H7 (cell line): ENCODE measurements around the gene RNF130. TPM values are rescaled to one million over a fixed set of nuclear protein-coding genes. Genes with fewer than 3 reads are reported as not detected.

Experiments
- DNase-seq: peaks from one replicate; pipeline ENCODE4 v3.0.0; 2012
- H3K27me3 ChIP-seq: 2 replicates; pipeline ENCODE4 v1.6.0; 2011; ENCODE audit warnings: mild to moderate bottlenecking, low read length; ENCODE audit not compliant: control insufficient read depth, insufficient read depth
- H3K36me3 ChIP-seq: replicated peaks from 2 replicates; pipeline ENCODE4 v1.5.1; 2011; ENCODE audit warnings: low read length; ENCODE audit not compliant: control insufficient read depth, insufficient read depth
- H3K4me3 ChIP-seq: 2 replicates; pipeline ENCODE4 v1.5.1; 2011; ENCODE audit warnings: low read depth, mild to moderate bottlenecking, control low read depth, low read length, moderate library complexity; ENCODE audit not compliant: insufficient read depth
- total RNA-seq: library from RNA; depleted of rRNA; stranded (reverse); fragments of >200 nt; shearing (Covaris generic); gene quantifications from 2 replicates; pipeline ENCODE4 v1.2.3, GENCODE V29; 2014

The RNF130 gene
- total RNA-seq, 1 experiment from 2014 or later = 123 TPM

DNA sequence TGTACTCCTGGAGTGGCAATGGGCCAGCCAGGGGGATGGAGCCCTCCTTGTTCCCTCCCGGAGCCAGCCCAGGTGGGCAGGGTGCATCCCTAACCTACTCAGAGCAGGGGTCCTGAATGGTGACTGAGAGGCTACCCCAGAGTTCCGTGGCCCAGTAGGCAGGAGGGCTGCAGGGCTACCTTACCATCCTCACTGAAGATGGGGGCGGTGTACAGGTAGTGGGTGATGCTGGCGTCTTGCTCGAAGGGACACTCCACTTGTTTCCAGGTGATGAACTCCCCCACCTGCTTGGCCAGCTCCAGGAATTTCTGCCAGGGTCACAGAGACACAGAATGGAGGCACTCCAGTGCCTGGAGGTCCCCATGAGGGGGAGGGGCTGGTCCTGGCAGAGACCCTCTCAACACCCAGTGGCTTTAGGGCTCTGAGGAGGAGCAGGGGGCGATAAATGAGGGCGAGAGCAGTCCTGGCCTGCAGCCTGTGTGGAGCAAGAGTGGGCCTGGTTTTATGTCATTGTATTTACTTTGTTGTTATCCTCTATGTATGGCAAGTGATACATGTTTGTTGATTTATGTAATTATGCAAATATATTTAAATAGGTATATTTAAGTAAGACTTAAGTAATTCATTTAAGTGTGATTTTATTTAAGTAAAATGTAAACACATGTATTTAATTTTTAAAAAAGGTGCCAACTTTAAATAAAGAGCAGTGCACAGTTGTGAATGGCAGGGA, 39.9 kb upstream of the RNF130 start:
- no peak overlapping the region for H3K4me3 ChIP-seq
- DNase-seq = peak; percentile 52
- no peaks in the 10 kb centered on the region for H3K27me3 ChIP-seq
- no peaks in the 10 kb centered on the region for H3K36me3 ChIP-seq

DNA sequence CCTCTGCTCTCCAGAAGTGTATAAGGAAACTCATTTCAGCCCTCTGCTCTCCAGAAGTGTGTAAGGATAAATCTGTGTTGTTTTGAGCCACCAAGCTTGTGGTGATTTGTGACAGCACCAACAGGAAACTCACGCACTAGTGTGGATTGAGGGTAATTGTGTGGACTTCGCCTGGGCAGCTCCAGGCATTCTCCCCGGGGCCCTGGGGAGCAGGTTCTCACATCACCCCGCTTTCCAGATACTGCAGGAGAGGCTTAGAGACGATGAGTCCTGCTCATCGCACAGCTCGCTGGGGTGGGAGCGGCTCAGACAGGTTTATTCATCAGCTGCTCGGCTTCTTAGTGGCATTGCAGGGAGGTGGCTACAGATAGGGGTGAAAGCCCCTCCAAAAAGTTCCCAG, 38.4 kb upstream of the RNF130 start:
- no peak for DNase-seq
- Histone ChIP-seq H3K36me3 (no peaks in the 10 kb centered on the region), H3K4me3 (no peak overlapping the region), H3K27me3 (no peaks in the 10 kb centered on the region)

DNA sequence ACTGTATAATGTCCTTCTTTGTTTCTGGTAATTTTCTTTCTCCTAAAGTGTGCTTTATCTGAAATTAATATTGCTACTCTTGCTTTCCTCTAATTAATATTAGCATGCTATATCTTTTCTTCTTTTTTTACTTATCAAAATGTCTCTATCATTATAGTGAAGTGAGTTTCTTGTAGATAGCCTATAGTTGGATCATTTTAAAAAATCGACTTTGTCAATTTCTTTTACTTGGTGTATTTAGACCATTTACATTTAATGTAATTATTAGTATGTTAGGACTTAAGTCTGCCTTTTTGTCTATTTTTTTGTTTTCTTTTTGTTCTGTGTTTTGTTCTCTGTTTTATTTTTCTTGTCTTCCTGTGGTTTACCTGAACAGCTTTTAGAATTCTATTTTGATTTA, 35.4 kb upstream of the RNF130 start:
- H3K27me3 ChIP-seq = no peaks in the 10 kb centered on the region
- DNase-seq = no peak
- no peaks in the 10 kb centered on the region for H3K36me3 ChIP-seq
- no peak overlapping the region for H3K4me3 ChIP-seq

DNA sequence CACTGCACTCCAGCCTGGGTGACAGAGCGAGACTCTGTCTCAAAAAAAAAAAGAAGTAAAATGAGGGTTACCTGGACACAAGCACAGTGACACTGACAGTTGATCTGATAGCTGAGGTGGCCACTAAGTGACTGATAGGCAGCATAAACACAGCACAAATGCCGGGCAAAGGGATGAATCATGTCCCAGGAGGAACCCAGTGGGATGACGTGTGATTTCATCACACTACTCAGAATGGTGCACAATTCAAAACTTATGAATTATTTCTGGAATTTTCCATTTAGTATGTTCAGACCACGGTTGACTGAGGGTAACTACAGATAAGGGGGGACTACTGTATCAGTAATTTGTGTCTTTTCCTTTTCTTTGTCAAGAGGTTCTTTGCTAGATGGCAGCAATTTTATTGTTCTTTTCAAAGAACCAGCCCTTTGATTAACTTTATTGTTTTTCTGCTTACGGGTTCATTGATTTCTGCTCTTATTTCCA, 34.3 kb upstream of the RNF130 start:
- H3K36me3 ChIP-seq = no peaks in the 10 kb centered on the region

DNA sequence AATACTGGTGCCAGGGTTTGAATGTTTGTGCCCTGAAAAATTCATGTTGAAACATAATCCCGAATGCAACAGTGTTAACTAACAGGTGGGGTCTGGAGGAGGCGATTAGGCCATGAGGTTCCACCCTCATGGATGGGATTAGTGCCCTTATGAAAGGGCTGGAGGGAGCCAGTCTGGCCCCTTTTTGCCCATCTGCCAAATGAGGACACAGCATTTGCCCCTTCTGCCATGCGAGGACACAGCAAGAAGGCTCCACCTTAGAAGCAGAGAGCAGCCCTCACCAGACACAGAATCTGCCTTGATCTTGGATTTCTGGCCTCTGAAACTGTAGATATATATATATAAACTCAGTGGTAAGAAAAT, 32.6 kb upstream of the RNF130 start:
- Histone ChIP-seq H3K4me3 (no peak overlapping the region), H3K27me3 (no peaks in the 10 kb centered on the region), H3K36me3 (no peaks in the 10 kb centered on the region)
- DNase-seq = no peak

More for the DNA sequence above, 34.3 kb upstream of the RNF130 start:
- no peak for DNase-seq
- H3K4me3 ChIP-seq = no peak overlapping the region
- no peaks in the 10 kb centered on the region for H3K27me3 ChIP-seq

DNA sequence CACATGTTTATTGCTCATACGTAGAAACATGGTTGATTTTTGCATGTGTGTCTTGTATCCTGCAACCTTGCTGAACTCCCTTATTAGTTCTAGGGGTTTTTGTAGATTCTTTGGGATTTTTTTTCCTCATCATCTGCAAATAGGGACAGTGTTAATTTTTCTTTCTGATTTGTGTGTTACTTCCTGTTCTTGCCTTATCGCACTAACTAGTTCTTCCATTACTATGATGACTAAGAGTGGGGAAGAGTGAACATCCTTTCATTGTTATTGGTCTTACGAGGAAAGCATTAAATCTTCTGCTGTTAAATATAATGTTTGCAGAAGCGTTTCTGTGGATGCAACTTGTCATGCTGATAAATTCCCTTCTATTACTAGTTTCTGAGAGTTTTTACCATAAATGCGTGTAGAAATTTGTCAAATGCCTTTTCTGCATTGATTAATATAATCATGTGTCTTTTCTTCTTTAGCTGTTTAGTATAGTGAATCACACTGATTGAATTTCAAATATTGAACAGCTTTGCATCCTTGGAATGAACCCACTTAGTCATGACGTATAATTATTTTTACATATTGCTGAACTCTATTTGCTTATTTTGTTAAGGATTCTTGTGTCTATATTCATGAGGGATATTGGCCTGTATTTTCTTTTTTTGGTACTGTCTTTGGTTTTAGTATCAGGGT, 32.1 kb upstream of the RNF130 start:
- no peak overlapping the region for H3K4me3 ChIP-seq
- no peaks in the 10 kb centered on the region for H3K36me3 ChIP-seq
- no peak for DNase-seq
- H3K27me3 ChIP-seq = no peaks in the 10 kb centered on the region

DNA sequence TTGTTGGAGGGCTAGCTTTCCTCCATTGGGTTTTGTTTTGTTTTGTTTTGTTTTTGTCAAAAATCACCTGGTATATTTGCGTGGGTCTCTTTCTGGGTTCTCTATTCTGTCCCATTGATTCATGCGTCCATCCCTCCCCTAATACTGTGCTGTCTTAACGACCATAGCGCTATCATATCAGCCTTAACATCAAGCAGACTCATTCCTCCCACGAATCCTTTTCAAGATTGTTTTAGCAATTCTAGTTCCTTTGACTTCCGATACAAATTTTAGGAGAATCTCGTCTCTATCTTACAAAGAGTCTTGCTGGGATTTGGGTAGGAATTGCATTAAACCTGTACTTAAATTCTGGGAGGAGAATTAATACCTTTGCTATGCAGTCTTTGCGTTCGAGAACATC, 31.1 kb upstream of the RNF130 start:
- no peaks in the 10 kb centered on the region for H3K27me3 ChIP-seq
- DNase-seq = no peak
- no peaks in the 10 kb centered on the region for H3K36me3 ChIP-seq
- no peak overlapping the region for H3K4me3 ChIP-seq

DNA sequence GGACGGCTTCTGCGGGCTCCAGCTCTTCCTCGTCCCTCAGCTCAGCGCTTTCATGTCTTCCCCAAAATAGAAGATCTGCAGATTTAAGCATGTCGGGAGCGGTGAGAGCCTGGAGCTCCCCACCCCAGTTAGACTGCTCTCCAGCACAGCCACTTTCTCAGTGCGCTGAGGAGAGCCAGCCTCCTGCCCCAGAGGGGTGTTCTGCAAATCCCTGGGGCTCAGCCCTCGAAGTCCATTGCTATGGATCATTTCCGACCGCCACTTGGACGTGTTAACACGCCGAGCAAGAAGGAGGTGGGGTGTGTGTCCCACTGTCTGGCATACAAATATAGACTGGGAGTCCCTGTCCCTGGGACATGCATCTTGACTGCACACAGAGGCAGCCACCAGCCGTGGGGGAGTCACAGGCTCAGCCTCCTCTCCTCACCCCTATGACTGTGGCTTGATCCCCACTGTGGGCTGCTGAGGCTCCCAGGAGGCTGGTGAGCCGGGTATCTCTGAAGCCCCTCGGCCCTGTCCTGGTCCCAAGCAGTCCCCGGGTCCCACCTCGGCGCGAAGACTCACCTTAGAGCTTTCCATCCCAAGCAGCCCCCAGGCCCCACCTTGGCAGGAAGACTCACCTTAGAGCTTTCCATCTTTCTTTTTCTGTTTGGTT, 30.0 kb upstream of the RNF130 start:
- no peak for DNase-seq
- no peak overlapping the region for H3K4me3 ChIP-seq
- no peaks in the 10 kb centered on the region for H3K36me3 ChIP-seq

DNA sequence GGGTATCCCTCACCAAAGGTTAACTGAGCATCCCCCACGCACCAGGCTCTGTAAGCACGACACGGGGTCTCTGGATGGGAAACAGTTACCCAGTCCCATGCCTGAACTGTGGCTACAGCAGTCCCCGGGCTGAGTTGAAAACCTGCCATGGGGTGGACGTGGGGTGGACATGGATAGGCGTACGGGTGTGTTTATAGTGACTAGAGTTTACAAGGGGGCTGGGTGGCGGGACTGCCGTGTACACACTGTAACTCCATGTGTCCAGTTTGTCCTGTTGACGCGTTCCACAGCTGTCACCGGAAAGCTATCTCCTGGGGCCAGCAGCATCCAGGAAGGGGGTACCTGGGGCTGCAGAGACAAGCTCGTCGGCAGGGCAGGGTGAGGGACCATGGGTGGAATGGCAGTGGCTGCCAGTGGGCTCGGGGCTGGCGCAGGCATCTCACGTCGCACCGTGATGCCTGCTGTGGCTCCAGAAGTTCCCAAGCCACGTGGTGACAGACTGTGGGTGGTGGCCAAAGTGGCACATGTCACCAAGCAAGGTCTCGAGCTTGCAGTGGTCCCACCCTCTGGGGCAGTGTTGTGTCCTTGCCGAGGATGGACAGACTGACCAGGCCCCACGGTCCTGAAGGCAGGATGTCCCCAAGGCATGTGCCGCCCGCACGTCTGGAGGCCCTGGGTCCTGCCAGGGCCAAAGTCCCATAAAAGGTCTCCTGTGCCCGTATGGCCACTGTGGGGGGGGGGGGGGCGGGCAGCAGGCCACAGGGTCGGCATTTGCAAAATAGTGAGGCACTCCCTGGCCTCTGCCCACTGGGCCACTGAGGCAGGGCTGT, 29.3 kb upstream of the RNF130 start:
- no peak for DNase-seq
- Histone ChIP-seq H3K4me3 (no peak overlapping the region), H3K36me3 (no peaks in the 10 kb centered on the region), H3K27me3 (no peaks in the 10 kb centered on the region)

More for the DNA sequence above, 30.0 kb upstream of the RNF130 start:
- H3K27me3 ChIP-seq = no peaks in the 10 kb centered on the region

DNA sequence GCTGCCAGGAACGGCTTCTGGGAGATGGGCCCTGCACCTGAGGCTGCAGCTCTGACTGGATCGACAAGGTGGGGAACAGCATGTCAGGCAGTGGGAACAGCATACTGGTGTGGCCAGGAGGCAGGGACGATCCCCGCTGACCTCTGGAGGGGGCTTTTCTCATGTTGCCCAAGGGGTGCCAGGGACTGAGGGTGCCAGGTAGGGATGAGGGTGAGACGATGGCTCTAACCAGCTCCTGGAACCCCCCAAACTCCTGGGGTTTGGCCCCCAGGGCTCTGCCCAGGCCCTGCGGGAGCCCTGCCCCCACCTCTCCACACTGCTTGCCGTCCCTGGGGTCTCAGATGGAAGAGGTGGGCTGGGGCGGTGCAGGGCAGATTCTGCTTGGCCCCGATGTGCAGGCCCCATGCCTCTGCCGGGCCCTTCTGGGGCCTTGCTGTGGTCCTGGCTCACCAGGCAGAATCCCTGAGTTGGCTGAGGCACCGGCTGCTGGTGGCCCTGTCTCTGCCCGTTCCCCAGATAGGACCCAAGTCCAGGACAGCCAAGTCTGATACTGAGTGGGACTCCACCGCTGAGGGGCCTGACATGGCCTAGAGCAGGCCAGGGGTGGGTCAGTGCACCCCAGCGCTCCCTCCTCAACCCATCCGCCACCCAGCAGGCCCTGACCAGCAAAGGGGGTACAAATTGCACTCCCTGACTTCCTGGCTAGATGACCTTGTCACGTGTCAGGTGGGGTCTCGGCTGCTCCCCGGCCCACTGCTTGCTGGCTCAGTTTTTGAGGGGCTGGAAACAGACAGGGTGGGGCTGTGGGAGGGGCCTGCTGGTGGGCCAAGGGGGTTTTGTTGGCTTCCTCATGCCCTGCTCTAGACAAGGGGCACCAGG, 28.4 kb upstream of the RNF130 start:
- Histone ChIP-seq H3K36me3 (no peaks in the 10 kb centered on the region), H3K27me3 (no peaks in the 10 kb centered on the region), H3K4me3 (no peak overlapping the region)
- DNase-seq = no peak

DNA sequence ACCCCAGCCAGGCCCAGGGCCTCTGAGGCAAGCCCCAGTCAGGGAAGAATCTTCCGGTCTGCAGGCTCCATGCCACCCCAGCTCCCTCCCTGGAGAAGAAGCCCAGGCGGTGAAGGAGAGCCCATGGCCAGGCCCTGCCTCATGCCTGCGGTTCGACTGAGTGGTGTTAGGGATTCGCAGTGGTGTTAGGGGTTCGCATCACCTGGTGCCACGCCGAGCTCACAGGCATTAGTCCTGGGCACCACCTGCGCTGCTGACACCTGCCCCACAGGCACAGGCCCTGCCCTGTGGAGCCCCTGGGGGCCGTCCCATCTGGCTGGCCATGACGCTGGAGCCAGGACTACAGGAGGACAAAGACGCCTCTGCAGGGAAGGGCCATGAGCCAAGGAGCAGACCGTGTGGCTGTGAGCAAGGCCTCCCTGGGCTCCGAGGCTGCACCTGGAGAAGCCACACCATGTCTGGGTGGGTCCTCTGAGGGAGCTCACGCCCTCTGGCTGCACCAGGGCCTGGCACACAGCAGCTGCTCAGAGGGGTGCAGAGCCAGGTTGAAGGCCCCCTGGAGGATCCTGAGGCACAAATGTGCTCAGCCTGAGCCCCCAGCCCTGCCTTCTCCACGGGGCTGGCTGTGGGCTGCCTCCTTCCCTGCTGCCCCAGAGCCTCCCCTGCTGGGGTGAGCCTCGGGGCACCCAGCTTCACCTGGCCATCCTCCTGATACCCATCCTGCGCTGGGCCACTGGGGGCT, 27.6 kb upstream of the RNF130 start:
- Histone ChIP-seq H3K4me3 (no peak overlapping the region), H3K36me3 (no peaks in the 10 kb centered on the region), H3K27me3 (no peaks in the 10 kb centered on the region)
- DNase-seq = no peak

DNA sequence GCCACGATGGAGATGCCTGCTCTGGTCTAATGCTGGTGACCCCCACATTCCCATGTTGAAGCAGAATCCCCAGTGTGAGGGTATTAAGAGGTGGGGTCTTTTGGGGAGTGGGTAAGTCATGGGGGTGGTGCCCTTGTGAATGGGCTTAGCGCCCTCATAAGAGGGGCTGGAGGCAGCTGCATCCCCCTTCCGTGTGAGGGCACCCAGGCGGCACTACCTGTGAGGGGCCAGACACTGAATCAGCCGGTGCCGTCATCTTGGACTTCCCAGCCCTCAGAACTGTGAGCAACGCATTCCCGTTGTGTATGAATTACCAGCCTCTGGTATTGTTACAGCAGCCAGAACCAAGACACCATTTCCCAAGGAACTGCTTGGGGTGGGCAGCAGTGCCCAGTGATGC, 27.0 kb upstream of the RNF130 start:
- H3K27me3 ChIP-seq = no peaks in the 10 kb centered on the region
- H3K4me3 ChIP-seq = no peak overlapping the region
- no peaks in the 10 kb centered on the region for H3K36me3 ChIP-seq
- DNase-seq = no peak

DNA sequence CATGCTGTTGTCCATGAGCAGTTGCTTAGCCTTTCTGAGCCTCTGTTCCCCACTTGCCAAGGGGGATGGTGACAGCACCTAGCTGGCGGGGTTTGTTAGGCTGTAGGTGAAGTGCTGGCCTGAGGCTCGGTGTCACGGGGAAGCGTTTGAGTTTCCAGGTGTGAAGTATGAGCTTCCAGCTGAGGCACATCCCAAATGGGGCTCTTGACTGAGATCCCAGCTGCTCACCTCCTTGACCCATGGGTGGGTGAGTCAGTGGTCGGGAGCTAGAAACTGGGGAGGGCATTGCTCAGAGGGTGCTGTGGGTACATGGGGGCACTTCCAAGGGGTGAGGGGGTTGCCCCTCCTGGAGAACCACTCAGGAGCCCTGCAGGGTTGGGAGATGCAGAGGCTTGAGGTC, 26.4 kb upstream of the RNF130 start:
- no peaks in the 10 kb centered on the region for H3K27me3 ChIP-seq
- H3K36me3 ChIP-seq = no peaks in the 10 kb centered on the region
- DNase-seq = no peak
- no peak overlapping the region for H3K4me3 ChIP-seq
